Measurements from ENCODE around the gene CARS1.
A peak's percentile ranks its signal among the peaks of the same experiment; 100 is the strongest.

The CARS1 gene

DNA sequence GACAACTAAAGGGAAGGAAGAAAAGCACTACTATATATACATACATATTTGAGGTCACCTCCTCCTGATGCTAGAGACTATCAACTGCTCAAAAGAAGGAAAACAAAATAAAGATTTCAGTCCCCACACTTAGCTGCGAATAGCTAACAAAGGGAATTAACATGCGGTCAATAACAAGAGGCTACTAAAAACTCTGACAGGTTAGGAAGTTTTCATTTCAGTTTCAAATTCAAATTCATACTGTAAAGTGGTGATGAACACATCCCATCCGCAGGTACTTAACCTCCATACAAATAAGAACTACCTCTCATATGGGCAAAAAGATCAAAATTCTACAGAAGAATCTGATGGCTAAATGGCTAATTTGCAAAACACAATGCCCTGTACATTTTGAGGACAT, 67.7 kb downstream of the CARS1 start:
- peaks cover 50% of the 10 kb centered on the region for H3K4me1 ChIP-seq (ENCODE audit: control insufficient read depth, low read length)
- H3K79me2 ChIP-seq (ENCODE audit: control insufficient read depth, low read length): peaks cover 78% of the 10 kb centered on the region
- H3K9me3 ChIP-seq (ENCODE audit: control insufficient read depth, insufficient read depth, low read length): no peaks in the 10 kb centered on the region
- peak overlapping the region; percentile 87 for H3K4me3 ChIP-seq (ENCODE audit: low read length)
- H3K4me2 ChIP-seq (ENCODE audit: low read length): peak overlapping the region; percentile 77
- no peaks in the 10 kb centered on the region for H3K27me3 ChIP-seq (ENCODE audit: control insufficient read depth, low read length)
- TF ChIP-seq CTCF (IDR thresholded peaks at IDR 0.05; ENCODE audit: low read depth, low read length, poor library complexity, severe bottlenecking) (no peak), EZH2phosphoT487 (IDR thresholded peaks at IDR 0.05; ENCODE audit: borderline replicate concordance, low read length) (no peak)
- H4K20me1 ChIP-seq (ENCODE audit: control insufficient read depth, insufficient read depth, low read depth, low read length): peaks cover 40% of the 10 kb centered on the region
- H3F3A ChIP-seq (ENCODE audit: control insufficient read depth, insufficient read depth): peaks cover 3% of the 10 kb centered on the region; the same call in 1 of the 2 replicates
- no peaks in the 10 kb centered on the region for H3K9me2 ChIP-seq (replicated peaks; ENCODE audit: control insufficient read depth, low read length)
- peaks cover 64% of the 10 kb centered on the region for H3K36me3 ChIP-seq (ENCODE audit: control insufficient read depth, low read length)
- H3K27ac ChIP-seq (ENCODE audit: low read depth, low read length): peak overlapping the region; percentile 1; the same call in 1 of the 2 replicates

GRCh38 chr11:2989006-2989405, 68.2 kb downstream of the CARS1 start:
- peak overlapping the region; percentile 1; the same call in 1 of the 2 replicates for H3K27ac ChIP-seq (ENCODE audit: low read depth, low read length)
- H3F3A ChIP-seq (ENCODE audit: control insufficient read depth, insufficient read depth): peaks cover under 1% of the 10 kb centered on the region; the same call in 1 of the 2 replicates
- H3K9me2 ChIP-seq (replicated peaks; ENCODE audit: control insufficient read depth, low read length): no peaks in the 10 kb centered on the region
- H3K4me3 ChIP-seq (ENCODE audit: low read length): peak overlapping the region; percentile 87
- H4K20me1 ChIP-seq (ENCODE audit: control insufficient read depth, insufficient read depth, low read depth, low read length): peaks cover 41% of the 10 kb centered on the region
- peak overlapping the region; percentile 77 for H3K4me2 ChIP-seq (ENCODE audit: low read length)
- H3K27me3 ChIP-seq (ENCODE audit: control insufficient read depth, low read length): no peaks in the 10 kb centered on the region
- TF ChIP-seq CTCF (IDR thresholded peaks at IDR 0.05; ENCODE audit: low read depth, low read length, poor library complexity, severe bottlenecking): no peak
- TF ChIP-seq EZH2phosphoT487 (IDR thresholded peaks at IDR 0.05; ENCODE audit: borderline replicate concordance, low read length): no peak
- peaks cover 45% of the 10 kb centered on the region for H3K4me1 ChIP-seq (ENCODE audit: control insufficient read depth, low read length)
- peaks cover 68% of the 10 kb centered on the region for H3K36me3 ChIP-seq (ENCODE audit: control insufficient read depth, low read length)
- H3K79me2 ChIP-seq (ENCODE audit: control insufficient read depth, low read length): peaks cover 84% of the 10 kb centered on the region
- no peaks in the 10 kb centered on the region for H3K9me3 ChIP-seq (ENCODE audit: control insufficient read depth, insufficient read depth, low read length)

DNA sequence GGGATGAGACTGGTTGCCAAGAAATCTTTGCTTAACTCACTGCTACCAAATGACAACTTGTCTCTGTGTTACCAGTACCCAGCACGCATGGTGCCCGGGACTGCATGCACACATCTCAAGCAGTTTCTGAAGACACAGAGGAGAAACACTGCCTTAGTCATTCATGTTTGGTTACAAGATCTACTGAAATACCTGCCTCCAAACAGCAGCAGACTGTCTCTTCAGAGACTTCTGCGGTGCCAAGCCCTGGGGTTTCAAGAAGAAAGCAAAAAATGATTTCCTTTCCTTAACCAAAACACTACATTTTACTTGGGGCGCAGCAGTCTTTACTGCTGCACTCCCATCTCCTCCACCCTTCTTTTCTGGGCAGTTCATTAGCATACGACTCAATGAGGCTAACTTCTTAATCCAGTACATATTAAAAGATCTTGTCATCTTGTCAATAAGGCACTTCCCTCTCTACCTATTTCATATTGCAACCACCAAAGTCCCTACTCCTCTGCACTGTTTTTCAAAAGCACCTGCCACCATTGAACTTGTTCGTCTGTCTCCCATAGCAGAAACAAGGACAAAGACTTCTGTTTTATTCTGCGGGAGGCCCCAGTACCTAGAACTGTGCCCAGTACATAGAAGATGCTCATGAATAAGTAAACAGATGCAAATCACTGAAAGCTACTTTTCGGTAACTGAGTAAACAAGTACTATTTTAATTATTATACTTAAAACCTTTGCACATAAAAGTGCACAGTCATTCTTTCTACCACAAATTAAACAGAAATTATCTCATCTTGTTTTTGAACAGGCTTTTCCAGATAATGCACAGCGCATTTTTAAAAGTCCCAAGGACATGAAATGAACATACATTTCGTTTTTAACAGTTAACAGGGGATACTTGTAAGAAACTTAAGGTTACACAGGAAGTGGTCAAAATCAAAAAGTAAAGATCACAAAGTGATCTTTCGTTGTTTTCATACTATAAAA, 69.1 kb downstream of the CARS1 start:
- H3K4me1 ChIP-seq (ENCODE audit: control insufficient read depth, low read length): peaks cover 39% of the 10 kb centered on the region
- peak overlapping the region; percentile 1; the same call in 1 of the 2 replicates for H3K27ac ChIP-seq (ENCODE audit: low read depth, low read length)
- H3K79me2 ChIP-seq (ENCODE audit: control insufficient read depth, low read length): peaks cover 92% of the 10 kb centered on the region
- no peaks in the 10 kb centered on the region for H3F3A ChIP-seq (ENCODE audit: control insufficient read depth, insufficient read depth)
- peak overlapping the region; percentile 87 for H3K4me3 ChIP-seq (ENCODE audit: low read length)
- no peaks in the 10 kb centered on the region for H3K27me3 ChIP-seq (ENCODE audit: control insufficient read depth, low read length)
- H3K9me3 ChIP-seq (ENCODE audit: control insufficient read depth, insufficient read depth, low read length): no peaks in the 10 kb centered on the region
- peaks cover 75% of the 10 kb centered on the region for H3K36me3 ChIP-seq (ENCODE audit: control insufficient read depth, low read length)
- peaks cover 47% of the 10 kb centered on the region for H4K20me1 ChIP-seq (ENCODE audit: control insufficient read depth, insufficient read depth, low read depth, low read length)
- no peaks in the 10 kb centered on the region for H3K9me2 ChIP-seq (replicated peaks; ENCODE audit: control insufficient read depth, low read length)
- TF ChIP-seq EZH2phosphoT487 (IDR thresholded peaks at IDR 0.05; ENCODE audit: borderline replicate concordance, low read length): no peak
- TF ChIP-seq CTCF (IDR thresholded peaks at IDR 0.05; ENCODE audit: low read depth, low read length, poor library complexity, severe bottlenecking): no peak
- peak overlapping the region; percentile 77 for H3K4me2 ChIP-seq (ENCODE audit: low read length)

All from DOHH2 (cell line).